B cell (primary cell): ENCODE data around the gene RNASE4. TPM values are rescaled to one million over a fixed set of nuclear protein-coding genes. Genes with fewer than 3 reads are reported as not detected.

Experiments used
- ATAC-seq: fragments of 200-7000 bp; cut with Tn5 transposase; one replicate; pipeline ENCODE4 v1.10.0; 2021; ENCODE audit warnings: low read depth, mild to moderate bottlenecking, moderate number of reproducible peaks, moderate library complexity
- CTCF ChIA-PET: fragments of 350-600 bp; sonication (Branson Sonifier 250); formaldehyde crosslinking; loops from one replicate; lab custom pipeline; 2021; ENCODE audit warnings: antibody characterized with exemption, inconsistent platforms; lab: Charles Lee
- POLR2A ChIA-PET: fragments of 350-600 bp; sonication (Branson Sonifier 250); formaldehyde crosslinking; loops from one replicate; lab custom pipeline; 2021; ENCODE audit warnings: antibody characterized with exemption; lab: Charles Lee
- DNase-seq: peaks from one replicate; pipeline ENCODE4 v3.0.0; 2013
- H2AFZ ChIP-seq: 2 replicates; pipeline ENCODE4 v1.6.1; 2012; ENCODE audit warnings: mild to moderate bottlenecking, low read depth, low read length; ENCODE audit not compliant: insufficient read depth, poor library complexity, severe bottlenecking
- H3K27ac ChIP-seq, 2 donors: 1 replicate in 1 of 2; 2 replicates in 1 of 2; pipeline ENCODE4 v1.5.1; 2012 to 2013; ENCODE audit warnings: low read length in 2 of 2, mild to moderate bottlenecking in 2 of 2, moderate library complexity in 1 of 2
- H3K27me3 ChIP-seq, 4 experiments: fragments of 200-600 bp in 1 of 4; sonication (generic) in 1 of 4; replicated peaks in 1 of 4; 1 replicate in 2 of 4; 2 replicates in 2 of 4; pipeline versions ENCODE4 v1.6.1 to v1.7.0; 2013 to 2016; ENCODE audit warnings: low read length in 3 of 4, mild to moderate bottlenecking in 2 of 4, mixed read lengths in 1 of 4, moderate library complexity in 1 of 4; ENCODE audit not compliant: insufficient read depth in 4 of 4, control insufficient read depth in 3 of 4; ENCODE audit errors: control extremely low read depth in 1 of 4
- H3K36me3 ChIP-seq, 2 experiments: replicated peaks in 1 of 2; 1 replicate in 1 of 2; 2 replicates in 1 of 2; pipeline versions ENCODE4 v1.6.1 to v1.7.1; 2013; ENCODE audit warnings: low read length in 1 of 2; ENCODE audit not compliant: insufficient read depth in 2 of 2, control insufficient read depth in 1 of 2; ENCODE audit errors: control extremely low read depth in 1 of 2, extremely low read depth in 1 of 2
- H3K4me1 ChIP-seq, 2 donors: fragments of 200-600 bp in 1 of 2; sonication (generic) in 1 of 2; 1 replicate in 1 of 2; 2 replicates in 1 of 2; pipeline versions ENCODE4 v1.5.1 to v1.6.1; 2013 to 2017; ENCODE audit warnings: low read length in 2 of 2; ENCODE audit not compliant: control insufficient read depth in 2 of 2, insufficient read depth in 2 of 2
- H3K4me2 ChIP-seq: replicated peaks from 2 replicates; pipeline ENCODE3; 2012; ENCODE audit warnings: mild to moderate bottlenecking, low read depth, low read length; ENCODE audit not compliant: poor library complexity, severe bottlenecking
- H3K4me3 ChIP-seq, 5 experiments: fragments of 200-600 bp in 1 of 5; sonication (generic) in 1 of 5; 1 replicate in 3 of 5; 2 replicates in 2 of 5; pipeline versions ENCODE4 v1.5.1 to v1.7.0; 2011 to 2016; ENCODE audit warnings: low read length in 4 of 5, mild to moderate bottlenecking in 4 of 5, low read depth in 2 of 5, control low read depth in 1 of 5, moderate library complexity in 1 of 5; ENCODE audit not compliant: insufficient read depth in 1 of 5; ENCODE audit errors: control extremely low read depth in 1 of 5, extremely low read depth in 1 of 5
- H3K79me2 ChIP-seq: fragments of 200-600 bp; sonication (generic); one replicate; pipeline ENCODE4 v1.6.0; 2016; ENCODE audit warnings: low read length; ENCODE audit not compliant: control insufficient read depth, insufficient read depth
- H3K9ac ChIP-seq: fragments of 200-600 bp; sonication (generic); 2 replicates; pipeline ENCODE4 v1.6.1; 2017; ENCODE audit warnings: mild to moderate bottlenecking, low read length, moderate library complexity
- H3K9me3 ChIP-seq, 3 donors: one replicate each; pipeline versions ENCODE4 v1.6.1 to v1.7.1; 2013; ENCODE audit warnings: low read length in 2 of 3; ENCODE audit not compliant: control insufficient read depth in 2 of 3, insufficient read depth in 1 of 3; ENCODE audit errors: control extremely low read depth in 1 of 3
- H4K20me1 ChIP-seq: 2 replicates; pipeline ENCODE4 v1.6.0; 2012; ENCODE audit warnings: mild to moderate bottlenecking, low read length; ENCODE audit not compliant: insufficient read depth, control insufficient read depth, poor library complexity, severe bottlenecking
- H3K27ac Mint-ChIP-seq: one replicate; pipeline ENCODE4 v1.8.0; 2021; ENCODE audit warnings: mixed read lengths
- H3K27me3 Mint-ChIP-seq: one replicate; pipeline ENCODE4 v1.8.0; 2021; ENCODE audit warnings: mixed read lengths
- H3K4me1 Mint-ChIP-seq: one replicate; pipeline ENCODE4 v1.8.0; 2021; ENCODE audit warnings: mixed read lengths
- H3K4me3 Mint-ChIP-seq: one replicate; pipeline ENCODE4 v1.8.0; 2021; ENCODE audit warnings: mixed read lengths
- H3K9me3 Mint-ChIP-seq: one replicate; pipeline ENCODE4 v1.8.0; 2022; ENCODE audit warnings: mixed read lengths; ENCODE audit not compliant: insufficient read depth
- CTCF ChIP-seq: fragments of 200-600 bp; IDR thresholded peaks from one replicate; pipeline ENCODE4 v1.8.0; 2022; ENCODE audit warnings: antibody characterized with exemption, mild to moderate bottlenecking
- EZH2 ChIP-seq: IDR thresholded peaks from 2 replicates; pipeline ENCODE4 v1.6.1; 2012; ENCODE audit warnings: borderline replicate concordance, low read depth, mild to moderate bottlenecking, moderate library complexity, low read length; ENCODE audit not compliant: insufficient read depth, poor library complexity, severe bottlenecking
- WGBS: methylation state at CpG from one replicate; pipeline ENCODE4 v1.1.5; 2013; ENCODE audit warnings: missing lambda C conversion rate; ENCODE audit not compliant: insufficient coverage; 5-methylcytosine and 5-hydroxymethylcytosine counted together
- intact Hi-C: fragments of 100-400 bp; cut with micrococcal nuclease; formaldehyde crosslinking; loops from one replicate; pipeline ENCODE4 v1.10.0; 2022
- polyA plus RNA-seq: library from polyadenylated mRNA; depleted of rRNA; stranded (reverse); fragments of >200 nt; gene quantifications from 2 replicates; pipeline ENCODE4 v1.2.3, GENCODE V29; 2012
- total RNA-seq, 2 donors: library from RNA; stranded (reverse); fragments of 120-200 nt in 1 of 2; gene quantifications; 1 replicate in 1 of 2; 2 replicates in 1 of 2; pipeline versions ENCODE4 v1.2.3 to v1.2.4, GENCODE V29; 2013 to 2022

The RNASE4 gene
- total and polyA plus RNA-seq, 2 donors (not counting 1 experiment from before 2014, with no cell fraction given), result 1.8 TPM

- H3K27me3 Mint-ChIP-seq, result peaks cover 28% of the 10 kb centered on the region
- intact Hi-C loops, result loop anchor here (5.0 kb wide), 1 partner anchor 318 kb away; the partner anchor contains the start of gene PARP2
- H3K27ac Mint-ChIP-seq, result no peak overlapping the region
- Histone ChIP-seq H2AFZ (no peak overlapping the region), H3K36me3 (no peaks in the 10 kb centered on the region), H3K4me3 (no peak overlapping the region), H3K9me3 (no peaks in the 10 kb centered on the region), H3K4me2 (no peak overlapping the region), H3K27me3 (peaks cover 0 to 36% (median 20%) of the 10 kb centered on the region in 4 experiments), H4K20me1 (no peaks in the 10 kb centered on the region), H3K27ac (no peak overlapping the region), H3K9ac (no peak overlapping the region), H3K4me1 (peaks cover 28 to 35% of the 10 kb centered on the region in 2 donors), H3K79me2 (no peaks in the 10 kb centered on the region)
- ChIA-PET POLR2A (no interaction called here), CTCF (interaction anchor here (1.5 to 11.2 kb wide), 2 partner anchors 8 to 28 kb away, joined by 5 to 445 read pairs; partner anchors contain the start of genes ANG and RNASE4)
- TF ChIP-seq CTCF, result no peak
- TF ChIP-seq EZH2, result no peak
- WGBS, result 78% methylated on average over 25 of the region's 26 CpGs
- H3K4me1 Mint-ChIP-seq, result peaks cover 34% of the 10 kb centered on the region
- H3K4me3 Mint-ChIP-seq, result no peak overlapping the region
- no peaks in the 10 kb centered on the region for H3K9me3 Mint-ChIP-seq
- DNase-seq (no peak), ATAC-seq (no peak)
These were observed 24.5 kb upstream of the RNASE4 start for GRCh38 chr14:20659813-20660395.

GRCh38 chr14:20661197-20661596 is 23.2 kb upstream of the RNASE4 start:
- POLR2A ChIA-PET, result no interaction called here

More at GRCh38 chr14:20661197-20661596, 23.2 kb upstream of the RNASE4 start:
- peaks cover 30 to 47% of the 10 kb centered on the region in 2 donors for H3K4me1 ChIP-seq
- no peak overlapping the region for H3K9ac ChIP-seq
- H3K79me2 ChIP-seq, result no peaks in the 10 kb centered on the region
- H4K20me1 ChIP-seq, result no peaks in the 10 kb centered on the region
- Mint-ChIP-seq H3K27ac (no peak overlapping the region), H3K9me3 (no peaks in the 10 kb centered on the region), H3K4me1 (peaks cover 44% of the 10 kb centered on the region), H3K4me3 (no peak overlapping the region), H3K27me3 (peaks cover 15% of the 10 kb centered on the region)
- 71% methylated on average over 2 of the region's 2 CpGs for WGBS
- H3K4me2 ChIP-seq, result no peak overlapping the region
- peaks cover 0 to 25% (median 11%) of the 10 kb centered on the region in 4 experiments for H3K27me3 ChIP-seq
- H2AFZ ChIP-seq, result no peak overlapping the region
- no peak overlapping the region for H3K27ac ChIP-seq
- intact Hi-C loops, result loop anchor here (5.0 kb wide), 1 partner anchor 319 kb away; the partner anchor contains the start of gene PARP2
- CTCF ChIA-PET, result interaction anchor here (0.9 to 11.2 kb wide), 4 partner anchors 10 to 197 kb away, joined by 3 to 445 read pairs (median 6); partner anchors contain the start of genes ANG and RNASE4
- TF ChIP-seq CTCF (no peak), EZH2 (no peak)
- H3K36me3 ChIP-seq, result no peaks in the 10 kb centered on the region
- no peak for DNase-seq
- H3K9me3 ChIP-seq, result no peaks in the 10 kb centered on the region
- ATAC-seq, result no peak
- no peak overlapping the region for H3K4me3 ChIP-seq
